ENCODE data around the gene NR1D2.

- TF ChIP-seq POLR2A (IDR thresholded peaks at IDR 0.05), result no peak
- no peak for TF ChIP-seq CTCF (IDR thresholded peaks at IDR 0.05)
- TF ChIP-seq POLR2AphosphoS5 (IDR thresholded peaks at IDR 0.05; ENCODE audit: insufficient read depth in 1 of 2, low read depth in 1 of 2), result no peak
Measured at GRCh38 chr3:23979569-23979968, 34.5 kb downstream of the NR1D2 start.

All from vagina (tissue), 2 donors.